ENCODE data around the gene FNTB. TPM values are rescaled to one million over a fixed set of nuclear protein-coding genes. Genes with fewer than 3 reads are reported as not detected.

FNTB gene
- total and polyA plus RNA-seq, 2 of the 8 experiments (the other 6 are each of a cell fraction or from before 2014, with no cell fraction given) = 16.0 to 20.7 TPM

GRCh38 chr14:65001723-65002122, 15.0 kb downstream of the FNTB start (continued):
- no peak for TF ChIP-seq KDM5A (IDR thresholded peaks at IDR 0.05; ENCODE audit: low read length)
